Neutrophil (primary cell): ENCODE measurements around the gene SUGCT.

Source experiments
- H3K27ac ChIP-seq: fragments of 200-600 bp; sonication (generic); 2 replicates; pipeline ENCODE4 v1.5.1; 2016; ENCODE audit warnings: mild to moderate bottlenecking, moderate library complexity
- H3K27me3 ChIP-seq: fragments of 200-600 bp; sonication (generic); 2 replicates; pipeline ENCODE4 v1.6.0; 2016; ENCODE audit warnings: mild to moderate bottlenecking
- H3K36me3 ChIP-seq: fragments of 200-600 bp; sonication (generic); 2 replicates; pipeline ENCODE4 v1.5.1; 2017
- H3K4me1 ChIP-seq, 2 experiments: fragments of 200-600 bp in 1 of 2; sonication (generic) in 1 of 2; 1 replicate in 1 of 2; 2 replicates in 1 of 2; pipeline versions ENCODE4 v1.5.1 to v1.6.1; 2013 to 2016; ENCODE audit warnings: low read depth in 1 of 2, low read length in 1 of 2, mild to moderate bottlenecking in 1 of 2, moderate library complexity in 1 of 2; ENCODE audit not compliant: control insufficient read depth in 1 of 2, insufficient read depth in 1 of 2
- H3K4me3 ChIP-seq, 2 experiments: fragments of 200-600 bp in 1 of 2; sonication (generic) in 1 of 2; 1 replicate in 1 of 2; 2 replicates in 1 of 2; pipeline ENCODE4 v1.5.1; 2013 to 2016; ENCODE audit warnings: low read depth in 1 of 2, low read length in 1 of 2, mild to moderate bottlenecking in 1 of 2, moderate library complexity in 1 of 2
- H3K9me3 ChIP-seq: fragments of 200-600 bp; sonication (generic); 2 replicates; pipeline ENCODE4 v1.5.1; 2016
- TF ChIP-seq, protein P1 (sequence below): fragments of 200-600 bp; sonication (generic); IDR thresholded peaks from 2 replicates; pipeline ENCODE4 v1.5.1; 2016; ENCODE audit warnings: antibody characterized with exemption

SUGCT gene

DNA sequence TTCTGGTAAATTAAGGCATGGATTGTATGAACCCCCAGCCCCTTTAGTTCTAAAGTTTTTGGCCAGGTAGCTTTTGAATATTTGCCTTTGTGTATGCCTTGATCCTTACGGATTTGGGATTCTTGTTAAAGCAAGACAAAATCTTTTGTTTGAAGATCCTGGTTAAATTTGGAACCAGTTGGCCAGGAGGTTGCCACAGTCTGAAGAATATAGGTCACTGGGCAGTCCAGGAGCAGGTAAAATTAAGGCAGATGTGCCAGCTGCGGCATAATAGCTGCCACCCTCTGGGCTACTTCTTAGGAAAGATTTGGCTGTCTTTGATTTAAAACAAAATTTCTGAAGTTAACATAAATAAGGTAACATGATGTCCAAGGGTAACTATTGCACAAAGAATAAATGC lies 192.3 kb downstream of the SUGCT start:
- no peaks in the 10 kb centered on the region for H3K4me1 ChIP-seq
- H3K36me3 ChIP-seq, result no peaks in the 10 kb centered on the region
- H3K27me3 ChIP-seq, result no peaks in the 10 kb centered on the region
- no peak overlapping the region for H3K27ac ChIP-seq
- no peak overlapping the region for H3K4me3 ChIP-seq
- no peaks in the 10 kb centered on the region for H3K9me3 ChIP-seq
- TF ChIP-seq, protein P1, sequence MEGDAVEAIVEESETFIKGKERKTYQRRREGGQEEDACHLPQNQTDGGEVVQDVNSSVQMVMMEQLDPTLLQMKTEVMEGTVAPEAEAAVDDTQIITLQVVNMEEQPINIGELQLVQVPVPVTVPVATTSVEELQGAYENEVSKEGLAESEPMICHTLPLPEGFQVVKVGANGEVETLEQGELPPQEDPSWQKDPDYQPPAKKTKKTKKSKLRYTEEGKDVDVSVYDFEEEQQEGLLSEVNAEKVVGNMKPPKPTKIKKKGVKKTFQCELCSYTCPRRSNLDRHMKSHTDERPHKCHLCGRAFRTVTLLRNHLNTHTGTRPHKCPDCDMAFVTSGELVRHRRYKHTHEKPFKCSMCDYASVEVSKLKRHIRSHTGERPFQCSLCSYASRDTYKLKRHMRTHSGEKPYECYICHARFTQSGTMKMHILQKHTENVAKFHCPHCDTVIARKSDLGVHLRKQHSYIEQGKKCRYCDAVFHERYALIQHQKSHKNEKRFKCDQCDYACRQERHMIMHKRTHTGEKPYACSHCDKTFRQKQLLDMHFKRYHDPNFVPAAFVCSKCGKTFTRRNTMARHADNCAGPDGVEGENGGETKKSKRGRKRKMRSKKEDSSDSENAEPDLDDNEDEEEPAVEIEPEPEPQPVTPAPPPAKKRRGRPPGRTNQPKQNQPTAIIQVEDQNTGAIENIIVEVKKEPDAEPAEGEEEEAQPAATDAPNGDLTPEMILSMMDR, result no peak

DNA sequence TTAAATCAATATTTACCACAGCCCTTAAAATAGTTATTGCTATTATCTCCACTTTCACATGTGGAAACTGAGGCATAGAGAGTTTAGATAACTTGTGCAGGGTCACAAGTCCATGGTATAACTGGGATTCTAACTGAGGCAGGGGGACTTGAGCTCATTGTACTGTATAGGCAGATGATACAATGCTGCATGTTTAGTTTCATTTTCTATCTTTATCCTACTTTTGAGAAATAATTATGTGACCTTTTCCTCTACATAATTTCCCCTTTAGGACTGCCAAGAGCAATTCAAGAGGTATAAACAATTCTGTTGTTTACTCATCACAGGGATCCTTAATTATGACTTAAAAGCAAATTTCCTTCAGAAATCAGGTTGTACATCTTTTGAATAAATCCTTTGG lies 193.1 kb downstream of the SUGCT start:
- Histone ChIP-seq H3K9me3 (no peaks in the 10 kb centered on the region), H3K27ac (no peak overlapping the region), H3K4me3 (no peak overlapping the region), H3K36me3 (no peaks in the 10 kb centered on the region), H3K4me1 (no peaks in the 10 kb centered on the region), H3K27me3 (no peaks in the 10 kb centered on the region)
- TF ChIP-seq, protein P1, result no peak

DNA sequence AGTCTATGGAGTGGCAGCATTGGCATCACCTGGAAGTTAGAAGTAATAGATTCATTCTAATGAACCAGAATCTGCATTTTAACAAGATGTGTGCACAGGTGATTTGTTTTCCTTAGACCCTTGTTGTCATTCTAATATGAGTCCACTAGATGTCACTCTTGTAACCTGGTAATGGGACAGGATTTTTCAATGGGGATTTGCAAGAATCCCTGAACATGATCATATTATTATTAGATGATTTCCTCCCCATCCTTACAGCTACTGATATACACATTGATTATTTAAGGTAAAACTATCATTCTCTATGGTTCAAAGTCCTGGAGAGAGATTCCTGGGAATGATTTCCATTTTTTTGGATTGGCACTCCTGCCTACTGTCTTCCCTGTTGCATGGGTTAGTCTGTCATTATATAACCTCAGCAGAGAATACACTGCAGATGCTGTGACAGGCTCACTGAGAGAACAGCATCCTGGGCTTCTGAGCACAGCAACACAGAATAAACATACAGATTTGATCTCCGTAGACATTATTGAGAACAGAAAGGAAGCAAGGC lies 194.9 kb downstream of the SUGCT start:
- no peaks in the 10 kb centered on the region for H3K27me3 ChIP-seq
- H3K27ac ChIP-seq, result no peak overlapping the region
- TF ChIP-seq, protein P1, result peak; percentile 78
- H3K4me1 ChIP-seq, result no peaks in the 10 kb centered on the region
- H3K4me3 ChIP-seq, result no peak overlapping the region
- no peaks in the 10 kb centered on the region for H3K9me3 ChIP-seq
- H3K36me3 ChIP-seq, result no peaks in the 10 kb centered on the region

DNA sequence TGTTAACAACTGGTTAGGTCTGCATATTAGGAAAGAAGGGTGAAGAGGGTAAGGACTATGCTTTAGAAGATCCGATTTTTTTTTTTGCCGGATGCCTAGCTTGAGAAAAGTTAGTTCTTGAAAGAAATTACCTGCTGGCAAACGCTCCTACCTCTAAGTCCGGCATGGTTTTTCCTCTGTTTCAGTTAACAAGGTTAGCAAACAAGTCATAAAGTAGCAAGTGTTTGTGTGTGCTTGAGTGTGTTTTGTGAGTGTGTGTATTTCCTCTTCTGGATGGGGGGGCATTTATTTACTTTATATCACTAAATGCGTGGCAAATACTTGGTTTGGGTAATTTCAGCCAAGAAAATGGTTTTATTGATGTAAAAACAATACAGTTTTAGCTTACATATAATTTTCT lies 195.6 kb downstream of the SUGCT start:
- H3K27ac ChIP-seq, result no peak overlapping the region
- no peaks in the 10 kb centered on the region for H3K9me3 ChIP-seq
- TF ChIP-seq, protein P1, result no peak
- no peaks in the 10 kb centered on the region for H3K4me1 ChIP-seq
- no peaks in the 10 kb centered on the region for H3K36me3 ChIP-seq
- H3K4me3 ChIP-seq, result no peak overlapping the region
- H3K27me3 ChIP-seq, result no peaks in the 10 kb centered on the region

DNA sequence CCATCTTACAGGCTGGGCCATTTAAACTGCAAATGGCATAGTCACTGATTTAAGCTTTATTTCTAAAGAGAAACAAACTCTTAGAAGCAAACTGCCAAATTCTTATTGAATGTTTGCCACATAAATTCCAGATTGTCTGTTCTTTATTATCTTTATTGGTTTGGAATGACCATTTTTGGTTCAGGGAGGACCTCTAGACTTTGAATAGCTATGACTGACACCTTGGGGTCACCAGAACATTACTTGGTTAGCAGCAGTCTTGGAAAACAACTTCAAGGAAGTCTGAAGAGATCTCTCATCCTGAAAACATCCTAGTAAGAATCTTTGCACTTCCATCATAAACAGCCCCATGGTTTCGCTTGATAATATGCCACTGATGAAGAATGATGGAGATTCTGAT lies 197.1 kb downstream of the SUGCT start:
- H3K27me3 ChIP-seq, result no peaks in the 10 kb centered on the region
- H3K36me3 ChIP-seq, result no peaks in the 10 kb centered on the region
- no peak overlapping the region for H3K4me3 ChIP-seq
- H3K27ac ChIP-seq, result no peak overlapping the region
- TF ChIP-seq, protein P1, result no peak
- H3K4me1 ChIP-seq, result no peaks in the 10 kb centered on the region
- no peaks in the 10 kb centered on the region for H3K9me3 ChIP-seq

DNA sequence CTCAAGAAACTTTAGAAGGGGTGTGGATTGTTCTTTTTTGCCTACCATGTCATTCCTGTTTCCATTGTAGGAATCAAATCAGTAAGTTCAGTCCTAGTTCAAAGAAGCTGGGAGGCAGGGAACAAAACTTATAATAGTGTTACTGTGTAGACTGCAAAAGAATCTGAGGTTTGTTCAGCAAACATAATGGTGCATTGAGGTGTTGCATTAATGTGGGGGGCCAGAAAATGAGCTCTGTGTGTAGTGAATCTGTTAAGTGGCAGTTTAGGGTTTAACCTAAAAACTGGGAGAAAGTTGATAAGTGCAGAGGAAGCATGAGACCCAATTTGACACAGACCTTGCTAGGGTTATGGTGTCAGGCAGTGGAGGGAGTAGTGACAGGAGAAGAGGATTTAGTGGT lies 197.7 kb downstream of the SUGCT start:
- Histone ChIP-seq H3K4me1 (no peaks in the 10 kb centered on the region), H3K27ac (no peak overlapping the region), H3K4me3 (no peak overlapping the region), H3K9me3 (no peaks in the 10 kb centered on the region), H3K27me3 (no peaks in the 10 kb centered on the region), H3K36me3 (no peaks in the 10 kb centered on the region)
- TF ChIP-seq, protein P1, result no peak
